AG04449 (cell line): ENCODE measurements around the gene ZFAND3.

Source experiments
- CTCF ChIA-PET: fragments of 350-600 bp; formaldehyde crosslinking; extraction: SDS; loops from one replicate; lab custom pipeline; 2021; ENCODE audit warnings: antibody characterized with exemption; lab: Yijun Ruan, JAX
- POLR2A ChIA-PET: fragments of 400-600, 350-600 bp; formaldehyde crosslinking; extraction: SDS; loops from one replicate; lab custom pipeline; 2020; ENCODE audit warnings: antibody characterized with exemption, inconsistent platforms; lab: Yijun Ruan, JAX
- DNase-seq: peaks from one replicate; pipeline ENCODE4 v3.0.0-alpha.2; 2010; ENCODE audit warnings: low read depth, low spot score
- H3K4me3 ChIP-seq: 2 replicates; pipeline ENCODE4 v1.5.1; 2011; ENCODE audit warnings: low read depth, mild to moderate bottlenecking, control low read depth, low read length
- CTCF ChIP-seq: IDR thresholded peaks from one replicate; pipeline ENCODE4 v1.5.1; 2011; ENCODE audit warnings: mild to moderate bottlenecking, moderate library complexity, low read length, control low read depth, inconsistent platforms; ENCODE audit not compliant: insufficient read depth; ENCODE audit errors: missing control alignments

ZFAND3 gene

GRCh38 chr6:38131527-38131965, 312.0 kb downstream of the ZFAND3 start:
- ChIA-PET POLR2A (interaction anchor here (0.8 kb wide), 1 partner anchor 16 kb away, joined by 3 read pairs; no protein-coding TSS in a partner anchor), CTCF (interaction anchor here (0.7 to 2.1 kb wide), 3 partner anchors 10 to 362 kb away, joined by 3 to 9 read pairs (median 3); no protein-coding TSS in a partner anchor)
- peak; percentile 92 for DNase-seq
- TF ChIP-seq CTCF: no peak
- H3K4me3 ChIP-seq: no peak overlapping the region

GRCh38 chr6:38133932-38134703, 314.6 kb downstream of the ZFAND3 start:
- no peak for DNase-seq
- TF ChIP-seq CTCF: no peak
- H3K4me3 ChIP-seq: no peak overlapping the region
- CTCF ChIA-PET: interaction anchor here (1.7 kb wide), 1 partner anchor 360 kb away, joined by 4 read pairs; no protein-coding TSS in a partner anchor
- POLR2A ChIA-PET: no interaction called here

GRCh38 chr6:38134704-38135088, 315.2 kb downstream of the ZFAND3 start:
- no peak for TF ChIP-seq CTCF
- POLR2A ChIA-PET: no interaction called here
- CTCF ChIA-PET: interaction anchor here (1.7 kb wide), 1 partner anchor 359 kb away, joined by 4 read pairs; no protein-coding TSS in a partner anchor

GRCh38 chr6:38136547-38136946, 317.0 kb downstream of the ZFAND3 start:
- POLR2A ChIA-PET: no interaction called here
- TF ChIP-seq CTCF: no peak
- no peak for DNase-seq
- CTCF ChIA-PET: no interaction called here
- no peak overlapping the region for H3K4me3 ChIP-seq

More at GRCh38 chr6:38134704-38135088, 315.2 kb downstream of the ZFAND3 start:
- no peak for DNase-seq
- H3K4me3 ChIP-seq: no peak overlapping the region

GRCh38 chr6:38137608-38138265, 318.2 kb downstream of the ZFAND3 start:
- CTCF ChIA-PET: interaction anchor here (1.2 kb wide), 1 partner anchor 11 kb away, joined by 3 read pairs; no protein-coding TSS in a partner anchor
- DNase-seq: no peak
- TF ChIP-seq CTCF: no peak
- POLR2A ChIA-PET: no interaction called here
- H3K4me3 ChIP-seq: no peak overlapping the region

GRCh38 chr6:38138374-38138773, 318.8 kb downstream of the ZFAND3 start:
- H3K4me3 ChIP-seq: no peak overlapping the region
- CTCF ChIA-PET: interaction anchor here (1.2 kb wide), 1 partner anchor 11 kb away, joined by 3 read pairs; no protein-coding TSS in a partner anchor
- no peak for DNase-seq
- POLR2A ChIA-PET: no interaction called here
- TF ChIP-seq CTCF: no peak
